ENCODE measurements around the gene RBM12.

The RBM12 gene

DNA sequence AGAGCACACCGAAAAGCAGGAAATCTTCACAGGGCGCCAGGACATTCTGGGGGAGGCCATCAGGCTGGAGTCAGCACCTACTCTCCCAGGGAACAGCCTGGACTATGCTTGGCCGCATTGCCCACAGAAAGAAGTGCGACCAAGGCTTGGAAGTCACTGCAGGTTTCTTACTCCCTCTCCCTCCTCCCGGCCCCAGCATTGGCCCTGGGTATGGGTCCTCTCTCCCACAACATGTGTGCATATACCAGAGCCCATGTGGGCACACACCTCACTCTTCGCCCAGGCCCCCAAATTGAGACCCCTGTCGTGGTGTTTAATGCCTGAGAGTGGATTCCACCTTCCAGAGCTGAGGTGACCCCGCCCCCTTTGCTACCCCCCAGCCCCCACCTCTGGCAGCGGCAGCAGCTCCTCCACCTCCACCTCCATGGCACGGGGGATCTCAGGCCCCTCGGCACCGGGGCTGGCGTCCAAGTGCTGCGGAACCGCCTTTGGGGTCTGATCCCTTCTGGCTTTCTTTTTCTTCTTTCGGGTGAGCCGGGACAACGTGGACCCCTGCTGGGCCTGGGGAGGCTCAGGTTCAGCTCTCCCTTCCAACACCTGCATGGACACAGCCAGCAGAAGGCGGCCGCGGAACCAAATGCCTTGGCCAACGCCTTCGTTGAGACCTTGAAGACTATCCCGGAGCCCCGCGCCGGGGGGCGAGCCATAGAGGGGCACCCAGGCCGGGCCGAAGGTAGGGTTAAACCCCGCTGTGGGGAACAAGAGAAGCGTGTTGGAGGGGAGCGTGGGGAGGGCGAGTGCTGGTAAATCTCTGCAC, 64.3 kb downstream of the RBM12 start:
- Histone ChIP-seq H3K9ac (no peak overlapping the region), H3K27ac (no peak overlapping the region), H4K20me1 (ENCODE audit: insufficient read depth) (no peaks in the 10 kb centered on the region), H2AFZ (ENCODE audit: low read depth) (no peak overlapping the region), H3K36me3 (ENCODE audit: insufficient read depth) (no peaks in the 10 kb centered on the region), H3K4me1 (ENCODE audit: low read depth, poor library complexity, severe bottlenecking) (peaks cover 32% of the 10 kb centered on the region), H3K4me3 (IDR thresholded peaks at IDR 0.05; ENCODE audit: insufficient read depth, low read depth, low read length) (no peak overlapping the region), H3K4me2 (no peak overlapping the region), H3K79me2 (ENCODE audit: insufficient read depth, low read depth) (no peaks in the 10 kb centered on the region), H3K27me3 (ENCODE audit: insufficient read depth, low read depth) (no peaks in the 10 kb centered on the region)
- TF ChIP-seq, protein P1, sequence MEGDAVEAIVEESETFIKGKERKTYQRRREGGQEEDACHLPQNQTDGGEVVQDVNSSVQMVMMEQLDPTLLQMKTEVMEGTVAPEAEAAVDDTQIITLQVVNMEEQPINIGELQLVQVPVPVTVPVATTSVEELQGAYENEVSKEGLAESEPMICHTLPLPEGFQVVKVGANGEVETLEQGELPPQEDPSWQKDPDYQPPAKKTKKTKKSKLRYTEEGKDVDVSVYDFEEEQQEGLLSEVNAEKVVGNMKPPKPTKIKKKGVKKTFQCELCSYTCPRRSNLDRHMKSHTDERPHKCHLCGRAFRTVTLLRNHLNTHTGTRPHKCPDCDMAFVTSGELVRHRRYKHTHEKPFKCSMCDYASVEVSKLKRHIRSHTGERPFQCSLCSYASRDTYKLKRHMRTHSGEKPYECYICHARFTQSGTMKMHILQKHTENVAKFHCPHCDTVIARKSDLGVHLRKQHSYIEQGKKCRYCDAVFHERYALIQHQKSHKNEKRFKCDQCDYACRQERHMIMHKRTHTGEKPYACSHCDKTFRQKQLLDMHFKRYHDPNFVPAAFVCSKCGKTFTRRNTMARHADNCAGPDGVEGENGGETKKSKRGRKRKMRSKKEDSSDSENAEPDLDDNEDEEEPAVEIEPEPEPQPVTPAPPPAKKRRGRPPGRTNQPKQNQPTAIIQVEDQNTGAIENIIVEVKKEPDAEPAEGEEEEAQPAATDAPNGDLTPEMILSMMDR (conservative IDR thresholded peaks at IDR 0.05; ENCODE audit: low read depth, low read length), result no peak

DNA sequence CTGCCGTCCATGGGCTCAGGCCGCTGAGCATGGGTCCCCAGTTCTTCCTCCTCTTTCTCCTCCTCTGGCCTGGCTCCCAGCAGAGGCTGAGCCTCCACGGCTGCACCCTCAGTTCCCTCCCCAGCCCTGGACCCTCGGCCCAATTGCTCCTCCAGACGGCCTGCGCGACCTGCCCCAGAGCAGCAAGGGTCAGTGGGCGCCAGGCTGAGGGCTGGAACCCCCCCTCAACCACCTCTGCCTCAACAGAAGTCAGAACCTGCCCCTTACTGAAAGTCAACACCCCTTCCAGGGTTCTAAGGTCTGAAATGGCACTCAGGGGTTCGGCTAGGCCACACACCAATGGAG, 65.0 kb downstream of the RBM12 start:
- no peak overlapping the region for H3K4me2 ChIP-seq
- H3K27ac ChIP-seq, result no peak overlapping the region
- TF ChIP-seq, protein P1 (conservative IDR thresholded peaks at IDR 0.05; ENCODE audit: low read depth, low read length), result no peak
- H3K36me3 ChIP-seq (ENCODE audit: insufficient read depth), result no peaks in the 10 kb centered on the region
- H3K27me3 ChIP-seq (ENCODE audit: insufficient read depth, low read depth), result no peaks in the 10 kb centered on the region
- H3K9ac ChIP-seq, result no peak overlapping the region
- H3K4me1 ChIP-seq (ENCODE audit: low read depth, poor library complexity, severe bottlenecking), result peaks cover 25% of the 10 kb centered on the region
- H2AFZ ChIP-seq (ENCODE audit: low read depth), result no peak overlapping the region
- no peaks in the 10 kb centered on the region for H4K20me1 ChIP-seq (ENCODE audit: insufficient read depth)
- H3K4me3 ChIP-seq (IDR thresholded peaks at IDR 0.05; ENCODE audit: insufficient read depth, low read depth, low read length), result no peak overlapping the region
- H3K79me2 ChIP-seq (ENCODE audit: insufficient read depth, low read depth), result no peaks in the 10 kb centered on the region
